GM21447 (cell line): ENCODE results near the gene FOXK2.

ENCODE experiments used
- ATAC-seq: cut with Tn5 transposase; IDR thresholded peaks from one replicate; pipeline ENCODE4 v1.9.1; 2021; ENCODE audit not compliant: unreplicated experiment

The FOXK2 gene

DNA sequence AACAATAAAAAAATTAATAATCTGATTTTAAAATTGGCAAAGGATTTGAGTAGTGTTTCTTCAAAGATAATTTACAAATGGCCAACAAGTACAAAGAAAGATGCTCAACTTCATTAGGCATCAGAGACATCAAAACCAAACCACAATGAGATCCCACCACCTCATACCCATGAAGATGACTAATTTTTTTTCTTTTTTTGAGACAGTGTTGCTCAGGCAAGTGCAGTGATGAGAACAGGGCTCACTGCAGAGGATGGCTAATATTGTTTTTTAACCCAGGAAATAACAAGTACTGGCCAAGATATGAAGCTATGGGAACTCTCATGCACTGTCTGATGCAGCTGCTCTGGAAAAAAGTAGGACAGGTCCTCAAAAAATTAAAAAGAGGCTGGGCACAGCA lies 113.8 kb downstream of the FOXK2 start:
- ATAC-seq: no peak

DNA sequence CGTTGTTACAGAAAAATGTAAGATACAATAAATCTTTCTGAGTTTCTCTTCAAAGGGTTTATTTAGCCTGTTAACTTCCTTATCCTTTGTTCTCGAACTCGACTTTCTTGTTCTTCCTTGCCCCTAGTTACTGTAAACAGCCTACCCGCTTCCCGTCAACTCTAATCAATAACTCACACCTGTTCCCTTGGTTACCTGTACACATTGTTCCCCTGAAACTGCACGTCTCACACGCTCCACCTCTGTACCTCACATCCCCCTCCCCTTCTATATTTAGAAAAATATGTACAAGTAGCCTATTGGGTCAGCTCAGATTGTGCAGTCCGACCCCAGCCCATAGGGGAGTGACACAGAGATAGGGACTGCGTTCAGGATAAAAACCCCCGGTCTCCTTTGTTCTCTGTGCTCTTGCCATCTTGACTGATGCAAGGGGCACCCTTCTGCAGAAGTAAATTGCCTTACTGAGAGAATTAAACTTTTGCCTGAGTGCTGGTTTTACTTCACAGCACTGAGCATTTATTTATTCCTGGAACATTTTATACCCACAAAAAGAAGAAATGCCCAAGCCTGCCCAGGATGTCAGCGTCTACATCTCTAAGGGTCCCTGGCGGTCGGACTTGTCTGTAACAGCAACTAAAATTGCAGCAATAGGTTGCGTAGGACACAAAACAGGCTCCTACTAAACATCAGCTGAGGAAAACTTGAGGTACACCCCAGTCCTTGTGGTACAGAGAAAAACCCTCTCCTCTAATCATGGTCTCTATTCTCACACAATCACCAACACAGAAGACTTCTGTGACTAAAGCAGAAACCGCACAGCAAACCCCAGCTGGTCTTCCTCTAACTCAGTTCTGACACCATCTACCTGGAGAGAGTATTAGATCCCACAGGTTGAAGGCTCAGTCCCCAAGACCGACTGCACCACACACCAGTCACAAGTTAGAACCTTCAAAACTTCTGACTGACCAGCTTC lies 117.4 kb downstream of the FOXK2 start:
- ATAC-seq: no peak

DNA sequence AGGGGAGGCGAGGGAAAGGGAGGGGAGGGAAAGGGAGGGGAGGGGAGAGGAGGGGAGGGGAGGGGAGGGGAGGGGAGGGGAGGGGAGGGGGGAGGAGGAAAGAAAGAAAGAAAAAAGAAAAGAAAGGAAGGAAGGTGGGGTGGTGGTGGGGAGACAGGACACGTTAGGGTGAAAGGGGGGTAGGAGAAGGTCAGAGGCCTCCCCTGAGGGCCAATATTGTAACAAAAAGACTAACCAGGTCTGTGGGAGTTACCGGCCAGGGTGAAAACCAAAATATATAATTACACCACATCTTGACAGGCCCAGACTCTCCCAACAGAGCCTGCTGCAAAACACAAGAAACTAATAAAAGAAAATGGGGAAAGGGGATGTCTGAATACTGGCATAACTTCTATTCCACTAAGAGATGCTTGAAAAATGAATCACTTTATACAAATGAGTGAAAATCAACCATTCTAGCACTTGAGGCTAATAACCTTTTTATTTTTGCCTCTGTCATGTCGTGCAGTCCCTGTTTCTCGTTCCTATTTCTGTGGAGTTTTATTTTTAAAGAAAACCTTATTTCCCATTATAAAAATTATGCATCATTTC lies 118.7 kb downstream of the FOXK2 start:
- ATAC-seq: no peak

DNA sequence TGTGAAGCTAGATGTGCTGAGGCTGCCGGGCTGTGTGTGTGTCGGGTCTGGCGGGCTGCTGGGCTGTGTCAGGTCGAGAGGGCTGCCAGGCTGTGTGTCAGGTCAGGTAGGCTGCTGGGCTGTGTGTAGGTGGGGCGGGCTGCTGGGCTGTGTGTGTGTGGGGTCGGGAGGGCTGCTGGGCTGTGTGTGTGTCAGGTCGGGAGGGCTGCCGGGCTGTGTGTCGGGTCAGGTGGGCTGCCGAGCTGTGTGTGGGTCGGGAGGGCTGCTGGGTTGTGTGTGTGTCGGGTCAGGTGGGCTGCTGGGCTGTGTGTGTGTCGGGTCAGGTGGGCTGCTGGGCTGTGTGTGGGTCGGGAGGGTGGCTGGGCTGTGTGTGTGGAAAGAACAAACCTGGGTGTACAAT lies 120.1 kb downstream of the FOXK2 start:
- ATAC-seq: no peak

DNA sequence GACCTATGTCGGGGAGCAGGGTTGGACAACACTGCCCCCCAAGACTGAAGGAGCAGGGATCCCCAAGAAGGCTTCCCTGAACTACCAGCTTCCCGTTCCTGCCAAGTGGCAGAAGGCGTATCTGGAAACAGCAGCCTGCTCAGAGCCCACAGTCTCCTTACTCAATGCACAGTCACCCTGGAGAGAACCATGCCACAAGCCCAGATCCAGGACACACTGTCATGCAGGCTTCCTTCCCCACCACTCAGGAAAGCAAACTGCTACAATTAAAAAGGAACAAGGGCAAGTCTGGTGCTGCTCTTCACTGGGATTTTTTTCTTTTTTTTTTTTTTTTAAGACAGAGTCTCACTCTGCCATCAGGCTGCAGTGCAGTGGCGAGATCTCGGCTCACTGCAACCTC lies 120.5 kb downstream of the FOXK2 start:
- ATAC-seq: no peak

DNA sequence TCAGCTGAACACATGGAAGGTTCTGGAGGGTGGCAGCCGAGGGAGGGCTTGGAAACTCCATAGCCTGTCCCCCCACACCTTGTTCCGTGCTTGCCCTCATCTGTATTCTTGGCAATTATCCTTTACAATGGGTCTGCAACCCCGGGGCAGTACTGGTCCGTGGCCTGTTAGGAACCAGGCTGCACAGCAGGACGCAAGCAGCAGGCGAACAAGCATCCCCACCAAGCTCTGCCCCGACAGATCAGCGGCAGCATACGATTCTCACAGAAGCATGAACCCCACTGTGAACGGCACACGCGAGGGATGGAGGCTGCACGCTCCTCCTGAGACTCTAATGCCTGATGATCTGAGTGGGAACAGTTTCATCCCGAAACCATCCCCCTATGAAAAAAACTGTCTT lies 122.5 kb downstream of the FOXK2 start:
- no peak for ATAC-seq

DNA sequence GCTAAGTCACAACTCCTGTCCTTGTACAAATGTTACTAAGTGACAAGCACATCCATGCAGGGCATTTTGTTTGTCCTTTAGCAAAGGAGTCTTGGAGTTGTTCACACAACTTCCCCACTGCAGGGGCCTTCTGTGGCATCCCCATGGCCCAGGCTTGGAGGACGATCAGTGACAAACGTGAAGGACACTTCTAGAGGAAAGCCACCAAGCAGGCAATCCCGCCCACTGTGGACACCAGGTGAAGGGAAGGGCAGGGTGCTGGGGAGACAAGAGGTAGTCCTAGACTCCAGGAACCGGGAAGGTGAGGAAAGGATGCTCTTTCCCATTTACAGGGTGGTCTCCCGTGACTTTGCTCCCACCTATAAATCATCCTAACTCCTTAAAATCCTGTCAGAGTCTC lies 124.6 kb downstream of the FOXK2 start:
- ATAC-seq: no peak

DNA sequence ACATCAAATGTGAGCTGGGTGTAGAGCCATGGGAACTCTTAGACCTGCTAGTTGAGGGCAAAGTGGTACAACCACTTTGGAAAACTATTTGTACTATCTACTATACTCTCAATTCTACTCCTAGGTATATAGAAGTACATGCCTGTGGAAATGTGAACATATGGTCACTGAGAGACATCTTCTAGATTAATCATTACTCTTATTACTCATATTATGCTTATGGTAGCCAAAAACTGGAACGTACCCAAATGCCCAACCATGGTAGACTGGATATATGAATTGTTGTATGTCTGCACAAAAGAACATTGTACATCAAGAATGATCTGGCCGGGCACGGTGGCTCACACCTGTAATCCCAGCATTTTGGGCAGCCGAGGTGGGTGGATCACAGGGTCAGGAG lies 126.0 kb downstream of the FOXK2 start:
- ATAC-seq: no peak

DNA sequence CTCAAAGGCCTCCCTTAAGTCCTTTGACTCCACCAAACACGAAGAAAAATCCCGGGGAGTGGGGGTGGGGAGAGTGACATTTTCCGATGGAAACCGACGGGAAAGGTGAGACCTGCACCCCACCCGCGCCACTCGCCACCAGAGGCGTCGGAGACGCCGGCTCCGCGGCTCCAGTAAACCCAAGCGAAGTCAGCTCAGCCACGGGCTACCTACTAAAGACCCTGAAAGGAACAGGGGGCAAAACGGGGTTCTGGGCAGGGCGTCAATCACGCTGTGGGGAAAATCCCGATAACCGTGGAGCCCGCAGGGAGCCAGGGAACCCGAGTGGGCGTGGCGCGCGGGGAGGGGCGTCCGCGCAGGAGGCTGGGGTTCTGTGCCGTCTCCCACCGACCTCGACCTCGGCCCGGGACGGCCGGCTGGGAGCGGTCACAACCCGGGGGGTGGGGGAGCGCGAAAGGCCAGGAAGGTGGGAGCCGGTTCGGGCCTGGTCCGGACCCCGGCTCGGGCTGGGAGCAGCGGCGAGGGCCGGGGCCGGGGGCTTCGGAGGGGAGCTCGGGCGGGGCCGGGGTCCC lies 128.1 kb downstream of the FOXK2 start:
- peak; percentile 20 for ATAC-seq

DNA sequence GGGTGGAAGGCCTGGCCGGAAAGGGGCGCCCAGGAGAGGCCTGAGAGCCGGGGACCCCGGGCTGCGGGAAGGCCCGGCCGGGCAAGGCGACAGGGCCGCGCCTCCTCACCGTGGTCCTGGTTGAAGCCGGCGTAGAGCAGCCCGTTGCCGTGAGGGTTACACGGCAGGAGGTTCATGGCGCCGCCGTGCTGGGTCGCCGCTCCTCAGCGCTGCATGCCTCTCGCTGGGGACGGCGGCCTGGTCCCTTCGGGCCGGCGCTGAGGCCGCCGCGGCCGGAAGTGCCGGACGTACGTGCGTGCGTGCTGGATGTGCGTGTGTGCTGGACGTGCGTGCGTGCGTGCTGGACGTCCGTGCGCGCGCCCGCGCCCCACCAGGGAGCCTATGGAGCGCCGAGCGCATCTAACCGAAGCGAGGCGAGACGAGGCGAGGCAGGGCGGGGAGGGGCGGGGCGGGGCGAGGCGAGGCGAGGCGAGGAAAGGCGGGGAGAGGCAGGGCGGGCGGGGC lies 128.7 kb downstream of the FOXK2 start, which contains the start of gene WDR45B:
WDR45B (minus strand) TSS at position 280 of the 504 bp plus-strand sequence; CDS start at position 176, 104 bp downstream.
- ATAC-seq: peak; percentile 78

DNA sequence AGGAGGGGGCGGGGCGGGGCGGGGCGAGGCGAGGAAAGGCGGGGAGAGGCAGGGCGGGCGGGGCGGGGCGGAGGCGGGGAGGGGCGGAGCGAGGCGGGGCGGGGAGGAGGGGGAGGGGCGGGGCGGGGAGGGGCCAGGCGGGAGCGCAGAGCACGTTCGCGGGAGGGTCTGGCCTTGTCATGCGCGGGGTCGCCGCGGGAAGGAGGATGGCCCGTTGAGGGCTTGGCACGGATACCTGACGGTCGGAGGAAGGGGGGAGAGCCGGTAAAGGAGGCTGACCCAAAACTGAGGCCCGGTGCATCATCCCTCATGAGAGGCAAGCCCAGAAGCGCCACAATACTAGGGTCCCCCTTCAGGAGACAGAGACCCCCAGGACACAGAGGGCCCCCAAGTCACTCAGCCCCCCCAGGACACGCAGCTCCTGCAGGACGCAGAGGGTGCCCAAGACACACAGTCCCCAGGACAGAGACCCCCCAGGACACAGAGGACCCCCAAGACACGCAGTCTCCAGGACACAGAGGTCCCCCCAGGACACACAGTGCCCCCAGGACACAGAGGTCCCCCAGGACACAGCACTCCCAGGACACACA lies 129.3 kb downstream of the FOXK2 start:
- ATAC-seq: no peak

DNA sequence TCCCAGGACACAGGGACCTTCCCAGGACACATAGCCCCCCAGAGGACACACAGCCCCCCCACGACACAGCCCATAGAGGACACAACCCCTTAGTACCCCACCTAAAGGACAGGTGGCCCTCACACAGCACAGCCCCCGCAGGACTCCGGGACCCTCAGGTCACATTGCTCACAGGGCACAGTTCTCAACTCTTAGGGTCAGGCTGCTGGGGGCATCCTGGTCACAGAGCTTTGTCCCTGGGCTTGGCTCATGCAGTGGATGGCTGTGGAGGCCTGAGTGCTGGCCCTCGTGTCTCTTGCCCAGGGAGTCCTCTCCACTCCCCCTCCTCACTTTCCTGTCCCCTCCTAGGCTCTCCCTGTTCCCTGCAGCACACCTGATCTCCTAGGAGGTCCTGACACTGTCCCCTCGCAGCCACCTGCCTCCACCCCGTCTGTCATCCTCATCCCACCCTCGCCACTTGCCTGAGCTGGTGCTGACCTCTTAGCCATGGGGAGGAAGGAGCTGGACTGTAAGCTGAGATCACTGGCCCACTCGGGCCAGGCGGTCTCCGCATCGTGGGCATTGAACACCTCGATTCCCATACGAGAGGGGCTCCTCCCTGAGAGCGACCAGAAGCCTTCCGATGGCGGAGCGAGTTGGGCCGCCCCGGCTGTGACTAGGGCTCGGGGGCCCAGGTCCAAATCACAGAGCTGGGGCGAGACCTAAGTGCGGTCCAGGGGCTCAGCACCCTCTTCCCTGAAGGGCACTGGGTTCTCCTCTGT lies 130.1 kb downstream of the FOXK2 start:
- ATAC-seq: no peak

DNA sequence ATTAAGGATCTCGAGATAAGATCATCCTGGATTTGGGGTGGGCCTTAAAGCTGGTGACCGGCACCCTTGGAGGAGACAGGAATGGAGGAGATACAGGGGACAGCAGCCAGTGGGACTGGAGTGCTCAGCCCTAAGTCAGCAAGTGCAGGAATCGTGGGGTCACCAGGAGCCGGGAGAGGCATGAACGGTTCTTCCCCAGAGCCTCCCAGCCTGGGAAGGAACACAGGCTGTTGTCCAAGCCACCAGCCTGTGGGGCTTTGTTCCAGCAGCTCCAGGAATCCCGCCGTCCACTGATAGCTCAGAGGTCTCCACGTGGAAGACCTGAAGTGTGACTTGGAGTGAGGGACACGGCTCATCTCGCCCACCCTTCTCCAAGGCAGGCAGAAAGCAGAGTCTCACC lies 131.2 kb downstream of the FOXK2 start:
- no peak for ATAC-seq

DNA sequence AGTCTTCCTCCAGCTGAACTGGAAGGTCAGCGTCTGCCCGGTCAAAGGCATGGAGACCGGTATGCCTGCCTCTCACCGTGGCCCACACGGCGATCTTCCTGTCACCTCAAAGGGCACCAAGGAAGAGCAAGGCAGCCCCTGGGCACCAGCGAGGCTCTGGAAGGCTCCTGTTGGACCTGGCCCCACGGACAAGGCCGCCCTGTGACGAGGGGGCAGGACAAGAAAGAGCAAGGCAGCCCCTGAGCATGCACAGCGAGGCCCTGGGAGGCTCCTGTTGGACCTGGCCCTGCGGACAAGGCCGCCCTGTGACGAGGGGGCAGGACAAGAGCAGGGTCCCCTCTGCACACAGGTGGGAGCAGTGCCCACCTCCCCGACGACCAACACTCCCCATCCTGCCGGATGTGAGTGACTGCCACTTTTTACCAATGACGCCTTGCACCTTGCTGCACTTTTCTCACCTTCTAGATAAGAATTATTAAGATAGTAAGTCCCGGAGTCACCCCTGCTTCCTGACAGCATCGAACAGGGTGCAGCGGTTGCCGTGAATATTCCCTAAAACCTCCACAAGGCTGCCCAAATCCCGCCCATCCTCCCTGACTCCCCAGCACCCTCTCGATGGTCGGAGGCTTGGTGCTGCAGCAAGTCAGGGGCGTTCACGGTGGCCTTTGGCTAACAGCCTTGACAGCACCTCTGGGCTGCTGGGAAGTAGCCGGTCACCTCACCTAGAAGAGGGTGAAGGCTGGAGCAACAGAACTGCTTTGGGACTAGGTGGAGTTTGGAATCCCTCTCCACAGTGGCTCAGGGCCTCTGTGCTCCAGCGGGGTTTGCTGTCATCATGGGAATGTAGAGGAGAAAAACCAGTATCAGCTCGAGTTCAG lies 134.4 kb downstream of the FOXK2 start:
- ATAC-seq: no peak
